HEK293T (cell line): ENCODE measurements around the gene SLITRK6.
"Not testable (repeated sequence)": the region's sequence is repeated elsewhere in the genome, so short reads cannot be mapped to it uniquely, and the experiment has no call there.

Source experiments
- CTCF ChIA-PET: fragments of 350-600 bp; formaldehyde crosslinking; extraction: SDS; loops from one replicate; lab custom pipeline; 2021; ENCODE audit warnings: antibody characterized with exemption, inconsistent platforms; lab: Yijun Ruan, JAX
- POLR2A ChIA-PET: fragments of 350-600 bp; formaldehyde crosslinking; extraction: SDS; loops from one replicate; lab custom pipeline; 2020; ENCODE audit warnings: antibody characterized with exemption, inconsistent platforms; lab: Yijun Ruan, JAX
- DNase-seq: peaks from one replicate; pipeline ENCODE4 v3.0.0; 2012; ENCODE audit warnings: mixed read lengths; ENCODE audit errors: extremely low spot score
- ARNT ChIP-seq: fragments of 450-650 bp; IDR thresholded peaks from 2 replicates; pipeline ENCODE4 v1.6.1; 2017; ENCODE audit warnings: mild to moderate bottlenecking
- BHLHE40 ChIP-seq: fragments of 450-650 bp; IDR thresholded peaks from 2 replicates; pipeline ENCODE4 v1.6.1; 2016; ENCODE audit warnings: mild to moderate bottlenecking, moderate library complexity, borderline replicate concordance
- CTBP1 ChIP-seq: fragments of 450-650 bp; IDR thresholded peaks from 2 replicates; pipeline ENCODE4 v1.6.1; 2016; ENCODE audit warnings: borderline replicate concordance
- ELF4 ChIP-seq: fragments of 450-650 bp; IDR thresholded peaks from 2 replicates; pipeline ENCODE4 v1.6.1; 2017; ENCODE audit warnings: antibody characterized with exemption
- FOXA1 ChIP-seq: fragments of 450-650 bp; IDR thresholded peaks from 2 replicates; pipeline ENCODE4 v1.6.1; 2016; ENCODE audit warnings: mild to moderate bottlenecking
- FOXK2 ChIP-seq: fragments of 450-650 bp; IDR thresholded peaks from 2 replicates; pipeline ENCODE4 v1.6.1; 2016; ENCODE audit warnings: mild to moderate bottlenecking
- FOXM1 ChIP-seq: fragments of 450-650 bp; IDR thresholded peaks from 2 replicates; pipeline ENCODE4 v1.6.1; 2017; ENCODE audit warnings: mild to moderate bottlenecking, borderline replicate concordance
- HDGF ChIP-seq: fragments of 450-650 bp; IDR thresholded peaks from 2 replicates; pipeline ENCODE4 v1.6.1; 2017; ENCODE audit warnings: antibody characterized with exemption, borderline replicate concordance
- L3MBTL2 ChIP-seq: fragments of 450-650 bp; conservative IDR thresholded peaks from 2 replicates; pipeline ENCODE4 v1.6.1; 2016; ENCODE audit warnings: mild to moderate bottlenecking
- LEF1 ChIP-seq: fragments of 450-650 bp; IDR thresholded peaks from 2 replicates; pipeline ENCODE4 v1.6.1; 2017; ENCODE audit warnings: mild to moderate bottlenecking, borderline replicate concordance
- NFRKB ChIP-seq: fragments of 450-650 bp; IDR thresholded peaks from 2 replicates; pipeline ENCODE4 v1.6.1; 2016; ENCODE audit warnings: mild to moderate bottlenecking, moderate library complexity
- PKNOX1 ChIP-seq: fragments of 450-650 bp; IDR thresholded peaks from 2 replicates; pipeline ENCODE4 v1.6.1; 2016
- SP1 ChIP-seq: fragments of 450-650 bp; IDR thresholded peaks from 2 replicates; pipeline ENCODE4 v1.6.1; 2017
- SUZ12 ChIP-seq: fragments of 450-650 bp; IDR thresholded peaks from 2 replicates; pipeline ENCODE4 v1.6.1; 2016; ENCODE audit warnings: mild to moderate bottlenecking
- TARDBP ChIP-seq: fragments of 450-650 bp; IDR thresholded peaks from 2 replicates; pipeline ENCODE4 v1.6.1; 2016
- ZNF384 ChIP-seq: fragments of 450-650 bp; IDR thresholded peaks from 2 replicates; pipeline ENCODE4 v1.6.1; 2016

SLITRK6 gene

GRCh38 chr13:85798556-85798955 lies 663 bp downstream of the SLITRK6 start:
- POLR2A ChIA-PET = no interaction called here
- TF ChIP-seq SUZ12 = no peak
- no peak for TF ChIP-seq TARDBP
- DNase-seq = no peak
- CTCF ChIA-PET = no interaction called here

GRCh38 chr13:85797311-85797710 lies 1.9 kb downstream of the SLITRK6 start:
- TF ChIP-seq BHLHE40 (no peak), CTBP1 (no peak), SP1 (no peak), FOXK2 (no peak), ELF4 (no peak), NFRKB (no peak), ZNF384 (no peak), HDGF (no peak)
- no peak for DNase-seq
- POLR2A ChIA-PET = no interaction called here
- CTCF ChIA-PET = no interaction called here

- TF ChIP-seq SP1 = no peak
- POLR2A ChIA-PET = no interaction called here
- CTCF ChIA-PET = no interaction called here
- DNase-seq = no peak
Measured at GRCh38 chr13:85785205-85785604, 14.0 kb downstream of the SLITRK6 start.

- POLR2A ChIA-PET = no interaction called here
- TF ChIP-seq PKNOX1 (no peak), L3MBTL2 (no peak), TARDBP (no peak), NFRKB (no peak), FOXM1 (no peak), SP1 (no peak), ZNF384 (no peak), ELF4 (no peak), FOXA1 (no peak), LEF1 (no peak), CTBP1 (no peak), BHLHE40 (no peak), SUZ12 (no peak), ARNT (no peak), FOXK2 (no peak)
- CTCF ChIA-PET = no interaction called here
- no peak for DNase-seq
Measured at GRCh38 chr13:85772367-85772766, 26.9 kb downstream of the SLITRK6 start.

- ChIA-PET POLR2A (no interaction called here), CTCF (interaction anchor here (0.7 kb wide), 1 partner anchor 304 kb away, joined by 4 read pairs; no protein-coding TSS in a partner anchor)
- no peak for DNase-seq
- no peak for TF ChIP-seq FOXM1
- no peak for TF ChIP-seq BHLHE40
- TF ChIP-seq ELF4 = no peak
- TF ChIP-seq TARDBP = no peak
- no peak for TF ChIP-seq LEF1
- TF ChIP-seq FOXA1 = no peak
Measured at GRCh38 chr13:85771856-85772255, 27.4 kb downstream of the SLITRK6 start.

- no peak for TF ChIP-seq NFRKB
- no peak for TF ChIP-seq SP1
- TF ChIP-seq PKNOX1 = no peak
- TF ChIP-seq ARNT = no peak
- no peak for TF ChIP-seq BHLHE40
- TF ChIP-seq FOXM1 = no peak
- no peak for TF ChIP-seq TARDBP
- TF ChIP-seq HDGF = no peak
- no peak for TF ChIP-seq FOXA1
- no peak for TF ChIP-seq ELF4
- TF ChIP-seq ZNF384 = no peak
- TF ChIP-seq FOXK2 = no peak
- TF ChIP-seq CTBP1 = no peak
- no peak for TF ChIP-seq L3MBTL2
- no peak for TF ChIP-seq SUZ12
- TF ChIP-seq LEF1 = no peak
Measured at GRCh38 chr13:85768946-85769345, 30.3 kb downstream of the SLITRK6 start.

GRCh38 chr13:85755123-85755522 lies 44.1 kb downstream of the SLITRK6 start:
- no peak for TF ChIP-seq BHLHE40
- no peak for TF ChIP-seq ELF4
- TF ChIP-seq CTBP1 = no peak
- no peak for TF ChIP-seq LEF1
- no peak for TF ChIP-seq L3MBTL2
- no peak for TF ChIP-seq PKNOX1
- TF ChIP-seq TARDBP = no peak
- no peak for TF ChIP-seq FOXK2
- TF ChIP-seq SP1 = no peak
- no peak for TF ChIP-seq ZNF384
- no peak for TF ChIP-seq FOXM1
- TF ChIP-seq ARNT = no peak
- TF ChIP-seq NFRKB = no peak
- DNase-seq = no peak
- ChIA-PET CTCF (no interaction called here), POLR2A (no interaction called here)

More at GRCh38 chr13:85768946-85769345, 30.3 kb downstream of the SLITRK6 start:
- CTCF ChIA-PET = no interaction called here
- no peak for DNase-seq
- POLR2A ChIA-PET = no interaction called here

- DNase-seq, POLR2A ChIA-PET, CTCF ChIA-PET: not testable (repeated sequence)
Measured at GRCh38 chr13:85743201-85743770, 55.9 kb downstream of the SLITRK6 start.
